ENCODE results near the gene TUBB.
"Not testable (repeated sequence)": the region's sequence is repeated elsewhere in the genome, so short reads cannot be mapped to it uniquely, and the experiment has no call there.

DNA sequence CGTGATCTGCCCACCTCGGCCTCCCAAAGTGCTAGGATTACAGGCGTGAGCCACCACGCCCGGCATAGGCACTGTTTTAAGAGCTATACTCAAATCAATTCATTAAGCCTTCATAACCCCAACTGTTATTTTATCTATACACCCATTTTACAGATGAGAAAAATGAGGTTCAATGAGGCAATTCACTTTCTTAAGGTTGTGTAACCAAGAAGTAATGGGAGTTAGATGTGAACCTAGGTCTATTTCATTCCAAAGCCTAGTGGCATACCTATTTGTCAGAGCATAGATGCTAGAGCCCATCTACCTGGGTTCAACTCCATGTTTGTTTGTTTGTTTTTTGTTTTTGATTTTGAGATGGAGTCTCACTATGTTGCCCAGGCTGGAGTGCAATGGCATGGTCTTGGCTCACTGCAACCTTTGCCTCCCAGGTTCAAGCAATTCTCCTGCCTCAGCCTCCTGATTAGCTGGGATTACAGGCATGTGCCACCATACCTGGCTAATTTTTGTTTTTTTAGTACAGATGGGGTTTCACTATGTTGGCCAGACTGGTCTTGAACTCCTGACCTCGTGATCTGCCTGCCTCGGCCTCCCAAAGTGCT, 36.4 kb downstream of the TUBB start:
- TF ChIP-seq KDM5A (IDR thresholded peaks at IDR 0.05); ZFP36 (IDR thresholded peaks at IDR 0.05; ENCODE audit: borderline replicate concordance, partially characterized antibody); CEBPB (IDR thresholded peaks at IDR 0.05); MYC (IDR thresholded peaks at IDR 0.05; ENCODE audit: borderline replicate concordance, low read length): not testable (repeated sequence)
- TF ChIP-seq, protein P1, sequence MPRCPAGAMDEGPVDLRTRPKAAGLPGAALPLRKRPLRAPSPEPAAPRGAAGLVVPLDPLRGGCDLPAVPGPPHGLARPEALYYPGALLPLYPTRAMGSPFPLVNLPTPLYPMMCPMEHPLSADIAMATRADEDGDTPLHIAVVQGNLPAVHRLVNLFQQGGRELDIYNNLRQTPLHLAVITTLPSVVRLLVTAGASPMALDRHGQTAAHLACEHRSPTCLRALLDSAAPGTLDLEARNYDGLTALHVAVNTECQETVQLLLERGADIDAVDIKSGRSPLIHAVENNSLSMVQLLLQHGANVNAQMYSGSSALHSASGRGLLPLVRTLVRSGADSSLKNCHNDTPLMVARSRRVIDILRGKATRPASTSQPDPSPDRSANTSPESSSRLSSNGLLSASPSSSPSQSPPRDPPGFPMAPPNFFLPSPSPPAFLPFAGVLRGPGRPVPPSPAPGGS (IDR thresholded peaks at IDR 0.05), result not testable (repeated sequence)

Data from A549 (cell line).